NCI-H446 treated with DMSO at 0.1 percent for 48 hours (cell line): Measurements from ENCODE around the gene MAPK8IP3.
A peak's percentile ranks its signal among the peaks of the same experiment; 100 is the strongest.
"Not testable (repeated sequence)": the region's sequence is repeated elsewhere in the genome, so short reads cannot be mapped to it uniquely, and the experiment has no call there.

Experiments used
- DNase-seq: peaks from one replicate; lab custom pipeline; 2025; lab: John Stamatoyannopoulos, UW

MAPK8IP3 gene

GRCh38 chr16:1712791-1713261, 6.8 kb downstream of the MAPK8IP3 start:
- no peak for DNase-seq

GRCh38 chr16:1713331-1713730, 7.3 kb downstream of the MAPK8IP3 start:
- no peak for DNase-seq

GRCh38 chr16:1713933-1714332, 7.9 kb downstream of the MAPK8IP3 start:
- DNase-seq: peak; percentile 3

GRCh38 chr16:1715220-1715619, 9.2 kb downstream of the MAPK8IP3 start:
- no peak for DNase-seq

- not testable (repeated sequence) for DNase-seq
Measured at GRCh38 chr16:1718236-1718635, 12.2 kb downstream of the MAPK8IP3 start.

GRCh38 chr16:1719559-1720229, 13.7 kb downstream of the MAPK8IP3 start:
- not testable (repeated sequence) for DNase-seq

GRCh38 chr16:1721372-1721771, 15.4 kb downstream of the MAPK8IP3 start:
- no peak for DNase-seq

- no peak for DNase-seq
Measured at GRCh38 chr16:1723450-1724147, 17.6 kb downstream of the MAPK8IP3 start.

GRCh38 chr16:1724491-1724890, 18.5 kb downstream of the MAPK8IP3 start:
- DNase-seq: no peak

- no peak for DNase-seq
Measured at GRCh38 chr16:1726661-1727502, 20.9 kb downstream of the MAPK8IP3 start.

- DNase-seq: no peak
Measured at GRCh38 chr16:1727651-1728624, 21.9 kb downstream of the MAPK8IP3 start.

GRCh38 chr16:1729026-1729425, 23.0 kb downstream of the MAPK8IP3 start:
- DNase-seq: no peak

- DNase-seq: no peak
Measured at GRCh38 chr16:1729445-1729844, 23.4 kb downstream of the MAPK8IP3 start.

- no peak for DNase-seq
Measured at GRCh38 chr16:1731073-1731472, 25.1 kb downstream of the MAPK8IP3 start.

- no peak for DNase-seq
Measured at GRCh38 chr16:1731603-1732002, 25.6 kb downstream of the MAPK8IP3 start.

- no peak for DNase-seq
Measured at GRCh38 chr16:1732071-1732470, 26.1 kb downstream of the MAPK8IP3 start.

GRCh38 chr16:1732551-1732987, 26.6 kb downstream of the MAPK8IP3 start:
- not testable (repeated sequence) for DNase-seq

GRCh38 chr16:1734123-1734522, 28.1 kb downstream of the MAPK8IP3 start:
- DNase-seq: no peak

- no peak for DNase-seq
Measured at GRCh38 chr16:1734816-1735215, 28.8 kb downstream of the MAPK8IP3 start.

- DNase-seq: no peak
Measured at GRCh38 chr16:1740234-1740633, 34.2 kb downstream of the MAPK8IP3 start.

GRCh38 chr16:1740781-1741490, 34.9 kb downstream of the MAPK8IP3 start:
- no peak for DNase-seq
